HCT116 (cell line): Measurements from ENCODE around the gene ACACA. TPM values are rescaled to one million over a fixed set of nuclear protein-coding genes. Genes with fewer than 3 reads are reported as not detected.

ENCODE experiments used
- ATAC-seq: fragments of 200-7000 bp; cut with Tn5 transposase; 2 replicates; pipeline ENCODE4 v1.9.1; 2020; ENCODE audit warnings: mild to moderate bottlenecking, moderate library complexity
- BruUV-seq: library from RNA; stranded (reverse); fragments of 400-500 nt; replicated peaks from 2 replicates; lab custom pipeline; 2021; lab: Mats Ljungman, UMichigan
- CTCF ChIA-PET: fragments of 300-600 bp; sonication (Branson Sonifier 250); formaldehyde crosslinking; loops from one replicate; lab custom pipeline; 2021; ENCODE audit warnings: antibody characterized with exemption; lab: Charles Lee
- POLR2A ChIA-PET: fragments of 300-600, 350-600 bp; sonication (Branson Sonifier 250); formaldehyde crosslinking; loops from one replicate; lab custom pipeline; 2021; ENCODE audit warnings: antibody characterized with exemption; lab: Charles Lee
- RAD21 ChIA-PET, 2 experiments: fragments of 300-600 bp; sonication (Branson Sonifier 250); formaldehyde crosslinking; loops; one replicate each; lab custom pipeline; 2023; ENCODE audit warnings: low total read pairs in 2 of 2; ENCODE audit not compliant: uncharacterized antibody in 2 of 2, unreplicated experiment in 2 of 2, low non-redundant PET in 1 of 2; lab: Charles Lee
- DNase-seq: peaks from one replicate; pipeline ENCODE4 v3.0.0-alpha.2; 2010; ENCODE audit warnings: low read depth, low spot score
- H2AFZ ChIP-seq: fragments of 200-600 bp; shearing (Covaris generic), sonication (generic); 2 replicates; pipeline ENCODE4 v1.6.1; 2017; ENCODE audit warnings: low read depth, mixed run types, mixed read lengths, antibody characterized with exemption, low read length; ENCODE audit not compliant: poor library complexity, severe bottlenecking
- H3K27ac ChIP-seq: 2 replicates; pipeline ENCODE4 v1.5.1; 2012; ENCODE audit warnings: low read depth, low read length
- H3K27me3 ChIP-seq: fragments of 200-600 bp; sonication (generic); 2 replicates; pipeline ENCODE4 v1.6.1; 2016; ENCODE audit warnings: mixed run types, low read length, mixed read lengths; ENCODE audit not compliant: insufficient read depth
- H3K36me3 ChIP-seq, 2 experiments: fragments of 200-500 bp in 1 of 2; fragments of 200-600 bp in 1 of 2; sonication (Bioruptor generic) in 1 of 2; sonication (generic) in 1 of 2; 2 replicates each; pipeline versions ENCODE4 v1.5.1 to v1.6.1; 2014 to 2016; ENCODE audit warnings: low read length in 2 of 2, inconsistent platforms in 1 of 2, mixed read lengths in 1 of 2, mixed run types in 1 of 2; ENCODE audit not compliant: insufficient read depth in 2 of 2, control insufficient read depth in 1 of 2
- H3K4me1 ChIP-seq, 2 experiments: fragments of 200-600 bp in 1 of 2; sonication (generic) in 1 of 2; 2 replicates each; pipeline versions ENCODE4 v1.5.1 to v1.6.1; 2012 to 2017; ENCODE audit warnings: low read length in 2 of 2, inconsistent platforms in 1 of 2, mild to moderate bottlenecking in 1 of 2, mixed read lengths in 1 of 2, mixed run types in 1 of 2, moderate library complexity in 1 of 2; ENCODE audit not compliant: insufficient read depth in 2 of 2, control insufficient read depth in 1 of 2
- H3K4me2 ChIP-seq: fragments of 200-600 bp; sonication (generic); 2 replicates; pipeline ENCODE4 v1.6.1; 2017; ENCODE audit warnings: mixed run types, low read length, mixed read lengths
- H3K4me3 ChIP-seq, 2 experiments: fragments of 200-600 bp in 1 of 2; sonication (generic) in 1 of 2; replicated peaks in 1 of 2; 2 replicates each; pipeline ENCODE4 v1.5.1; 2011 to 2016; ENCODE audit warnings: low read length in 2 of 2, control low read depth in 1 of 2, low read depth in 1 of 2, mild to moderate bottlenecking in 1 of 2, mixed read lengths in 1 of 2, mixed run types in 1 of 2
- H3K79me2 ChIP-seq: fragments of 200-600 bp; sonication (generic); 2 replicates; pipeline ENCODE4 v1.6.1; 2017; ENCODE audit warnings: mild to moderate bottlenecking, mixed run types, low read length, moderate library complexity, mixed read lengths; ENCODE audit not compliant: insufficient read depth
- H3K9ac ChIP-seq: fragments of 200-600 bp; sonication (generic); 2 replicates; pipeline ENCODE4 v1.6.1; 2016; ENCODE audit warnings: low read length, mixed read lengths
- H3K9me2 ChIP-seq: fragments of 200-600 bp; sonication (generic), shearing (Covaris generic); 2 replicates; pipeline ENCODE4 v1.6.1; 2017; ENCODE audit warnings: mixed run types, mild to moderate bottlenecking, moderate library complexity; ENCODE audit not compliant: insufficient read depth
- H3K9me3 ChIP-seq, 2 experiments: fragments of 200-500 bp in 1 of 2; fragments of 200-600 bp in 1 of 2; sonication (Bioruptor generic) in 1 of 2; sonication (generic) in 1 of 2; 2 replicates each; pipeline ENCODE4 v1.6.1; 2014 to 2017; ENCODE audit warnings: low read length in 2 of 2, mixed read lengths in 2 of 2, inconsistent platforms in 1 of 2, low read depth in 1 of 2, mild to moderate bottlenecking in 1 of 2, mixed run types in 1 of 2, moderate library complexity in 1 of 2; ENCODE audit not compliant: control insufficient read depth in 1 of 2, insufficient read depth in 1 of 2
- H4K20me1 ChIP-seq: fragments of 200-600 bp; sonication (generic), shearing (Covaris generic); 2 replicates; pipeline ENCODE4 v1.6.1; 2017; ENCODE audit warnings: mixed run types, mild to moderate bottlenecking, moderate library complexity; ENCODE audit not compliant: insufficient read depth
- EGR1 ChIP-seq: IDR thresholded peaks from 2 replicates; pipeline ENCODE4 v1.6.1; 2012; ENCODE audit warnings: low read depth
- ELF1 ChIP-seq: IDR thresholded peaks from 2 replicates; pipeline ENCODE4 v1.6.1; 2012; ENCODE audit warnings: low read depth, borderline replicate concordance
- POLR2AphosphoS5 ChIP-seq: IDR thresholded peaks from 2 replicates; pipeline ENCODE4 v1.6.1; 2011; ENCODE audit warnings: mild to moderate bottlenecking, low read depth, low read length, moderate library complexity
- SP1 ChIP-seq: IDR thresholded peaks from 2 replicates; pipeline ENCODE4 v1.6.1; 2012; ENCODE audit warnings: low read depth
- YY1 ChIP-seq: IDR thresholded peaks from 2 replicates; pipeline ENCODE4 v1.6.1; 2011; ENCODE audit warnings: low read length, low read depth, moderate library complexity, mild to moderate bottlenecking; ENCODE audit not compliant: insufficient replicate concordance; ENCODE audit errors: extremely low read depth
- ZNF274 ChIP-seq: fragments of 200-500 bp; sonication (Bioruptor generic); IDR thresholded peaks from 2 replicates; pipeline ENCODE4 v1.6.1; 2014; ENCODE audit warnings: mild to moderate bottlenecking, low read depth, low read length, inconsistent platforms
- intact Hi-C: fragments of 100-400 bp; cut with micrococcal nuclease; formaldehyde crosslinking; loops from 2 replicates; pipeline ENCODE4 v1.10.0; 2022
- total RNA-seq: library from RNA; stranded (reverse); gene quantifications from one replicate; pipeline ENCODE4 v1.2.1, GENCODE V29; 2021; ENCODE audit not compliant: unreplicated experiment
- TF ChIP-seq, protein P1 (sequence below): IDR thresholded peaks from 2 replicates; pipeline ENCODE4 v1.6.1; 2011; ENCODE audit warnings: mild to moderate bottlenecking, low read length, moderate library complexity; ENCODE audit not compliant: insufficient replicate concordance; ENCODE audit errors: extremely low read depth

The ACACA gene
- total RNA-seq, 1 experiment from 2014 or later: 161 TPM

- TF ChIP-seq YY1: no peak
Measured at GRCh38 chr17:37160944-37161343, 245.7 kb downstream of the ACACA start (continued).

DNA sequence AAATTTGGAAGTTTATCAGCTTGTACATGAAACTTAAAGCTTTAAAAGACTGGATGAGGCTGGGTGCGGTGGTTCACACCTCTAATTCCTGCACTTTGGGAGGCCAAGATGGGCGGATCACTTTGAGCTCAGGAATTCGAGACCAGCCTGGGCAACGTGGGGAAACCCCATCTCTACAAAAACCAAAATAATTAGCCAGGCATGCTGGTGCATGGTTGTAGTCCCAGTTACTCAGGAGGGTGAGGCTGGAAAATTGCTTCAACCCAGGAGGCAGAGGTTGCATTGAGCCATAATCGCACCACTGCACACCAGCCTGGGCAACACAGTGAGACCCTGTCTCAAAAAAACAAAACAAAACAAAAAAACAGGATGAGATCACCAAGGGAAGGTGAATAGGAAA, 248.3 kb downstream of the ACACA start:
- ChIA-PET RAD21 (no interaction called here), POLR2A (no interaction called here), CTCF (no interaction called here)
- Histone ChIP-seq H3K9me2 (no peaks in the 10 kb centered on the region), H3K79me2 (no peaks in the 10 kb centered on the region), H2AFZ (no peak overlapping the region), H3K9me3 (no peaks in the 10 kb centered on the region), H3K4me2 (no peak overlapping the region), H3K9ac (no peak overlapping the region), H3K27ac (no peak overlapping the region), H3K4me3 (no peak overlapping the region), H3K27me3 (no peaks in the 10 kb centered on the region), H4K20me1 (no peaks in the 10 kb centered on the region), H3K4me1 (no peaks in the 10 kb centered on the region), H3K36me3 (peaks cover 7 to 9% of the 10 kb centered on the region in 2 experiments; a peak in 2 of 4 replicates)
- no peak for TF ChIP-seq ELF1
- TF ChIP-seq, protein P1, sequence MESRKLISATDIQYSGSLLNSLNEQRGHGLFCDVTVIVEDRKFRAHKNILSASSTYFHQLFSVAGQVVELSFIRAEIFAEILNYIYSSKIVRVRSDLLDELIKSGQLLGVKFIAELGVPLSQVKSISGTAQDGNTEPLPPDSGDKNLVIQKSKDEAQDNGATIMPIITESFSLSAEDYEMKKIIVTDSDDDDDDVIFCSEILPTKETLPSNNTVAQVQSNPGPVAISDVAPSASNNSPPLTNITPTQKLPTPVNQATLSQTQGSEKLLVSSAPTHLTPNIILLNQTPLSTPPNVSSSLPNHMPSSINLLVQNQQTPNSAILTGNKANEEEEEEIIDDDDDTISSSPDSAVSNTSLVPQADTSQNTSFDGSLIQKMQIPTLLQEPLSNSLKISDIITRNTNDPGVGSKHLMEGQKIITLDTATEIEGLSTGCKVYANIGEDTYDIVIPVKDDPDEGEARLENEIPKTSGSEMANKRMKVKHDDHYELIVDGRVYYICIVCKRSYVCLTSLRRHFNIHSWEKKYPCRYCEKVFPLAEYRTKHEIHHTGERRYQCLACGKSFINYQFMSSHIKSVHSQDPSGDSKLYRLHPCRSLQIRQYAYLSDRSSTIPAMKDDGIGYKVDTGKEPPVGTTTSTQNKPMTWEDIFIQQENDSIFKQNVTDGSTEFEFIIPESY: no peak
- no peak for TF ChIP-seq SP1
- no peak for TF ChIP-seq EGR1
- TF ChIP-seq POLR2AphosphoS5: no peak
- TF ChIP-seq ZNF274: no peak
- no TSS peak for BruUV-seq
- intact Hi-C loops: no loop called here
- ATAC-seq: no peak
- no peak for DNase-seq
